UCSD-AML1 (cell line): ENCODE data around the gene CYBA.
A peak's percentile ranks its signal among the peaks of the same experiment; 100 is the strongest.
"Not testable (repeated sequence)": the region's sequence is repeated elsewhere in the genome, so short reads cannot be mapped to it uniquely, and the experiment has no call there.

Source experiments
- DNase-seq: peaks from one replicate; lab custom pipeline; 2025; ENCODE audit not compliant: unreplicated experiment; lab: John Stamatoyannopoulos, UW

CYBA gene

GRCh38 chr16:88614818-88615580, 35.9 kb downstream of the CYBA start:
- no peak for DNase-seq

DNA sequence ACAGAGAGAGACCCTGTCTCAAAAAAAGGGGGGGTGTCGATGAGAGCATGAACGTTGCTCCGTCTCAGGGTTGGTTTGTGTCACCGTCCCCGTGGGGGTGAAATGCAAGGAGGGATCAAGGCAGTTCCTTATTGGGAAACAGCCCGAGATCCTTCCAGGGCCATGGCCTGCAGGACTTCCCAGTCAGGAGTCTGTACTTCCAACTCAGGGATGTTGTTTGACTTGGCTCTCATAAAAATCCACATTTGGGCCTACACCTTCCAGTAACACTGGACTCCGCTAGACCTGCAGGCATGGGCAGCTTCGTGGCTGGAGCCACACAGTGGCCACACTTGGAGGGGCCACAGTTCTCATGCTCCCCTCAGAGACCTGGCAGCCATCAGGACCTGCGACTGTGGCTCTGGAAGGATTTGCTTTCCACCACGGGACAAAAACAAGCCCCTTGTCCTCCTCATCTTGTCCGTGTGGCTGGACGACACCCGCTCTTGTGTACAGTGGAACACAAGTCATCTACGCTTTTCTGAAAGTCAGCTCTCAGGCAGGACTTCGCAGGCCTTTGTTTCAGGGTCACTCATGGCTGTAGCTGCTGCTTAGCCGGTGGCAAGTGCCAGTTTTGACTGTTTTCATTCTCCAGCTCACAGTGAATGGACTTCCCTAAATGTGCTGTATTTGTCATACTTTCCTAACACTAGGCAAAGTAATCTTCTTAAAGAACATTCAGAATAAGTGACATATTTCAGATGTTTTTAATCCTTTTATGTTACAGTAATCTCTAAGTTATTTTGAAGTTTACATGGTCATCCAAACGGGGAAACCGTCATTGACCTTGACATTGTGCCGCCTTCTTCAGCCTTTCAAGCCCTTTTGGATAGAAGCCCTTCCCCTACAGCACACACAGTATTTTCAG, 36.7 kb downstream of the CYBA start:
- no peak for DNase-seq

DNA sequence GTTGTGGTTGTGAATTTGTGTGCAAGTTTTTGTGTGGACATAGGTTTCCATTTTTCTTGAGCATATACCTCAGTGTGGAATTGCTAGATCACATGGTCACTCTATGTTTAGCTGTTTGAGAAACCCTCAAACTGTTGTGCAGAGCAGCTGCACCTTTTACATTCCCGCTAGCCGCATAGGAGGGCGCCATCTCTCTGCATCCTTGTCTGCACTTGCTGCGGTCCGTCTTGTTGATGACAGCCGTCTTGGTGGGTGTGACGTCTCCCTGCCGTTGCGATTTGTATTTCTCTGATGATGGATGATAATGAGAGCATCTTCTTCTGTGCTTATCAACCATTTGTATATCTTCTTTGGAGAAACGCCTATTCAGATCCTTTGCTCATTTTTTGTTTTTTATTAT, 37.6 kb downstream of the CYBA start:
- DNase-seq = no peak

- no peak for DNase-seq
These were observed 39.7 kb downstream of the CYBA start for GRCh38 chr16:88610909-88611812.

DNA sequence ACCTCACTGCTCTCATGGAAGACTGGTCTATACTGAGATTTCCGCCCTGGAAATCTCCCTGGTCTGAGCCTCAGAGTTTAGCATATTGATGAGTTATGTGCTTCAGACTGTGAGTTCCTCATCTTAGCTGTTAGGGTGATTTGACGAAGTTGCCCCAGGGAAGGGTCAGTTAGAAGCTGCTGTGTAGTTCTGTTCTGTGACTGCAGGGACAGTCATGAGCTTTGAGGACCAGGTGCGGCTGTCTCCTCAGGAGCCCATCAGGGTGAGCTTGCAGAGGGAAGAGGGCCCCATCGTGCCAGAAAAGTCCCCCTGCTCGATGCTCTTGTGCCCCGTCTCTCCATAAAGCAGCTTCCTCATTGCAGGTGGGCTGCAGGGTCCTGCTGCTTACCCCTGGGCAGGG, 40.8 kb downstream of the CYBA start:
- DNase-seq = no peak

DNA sequence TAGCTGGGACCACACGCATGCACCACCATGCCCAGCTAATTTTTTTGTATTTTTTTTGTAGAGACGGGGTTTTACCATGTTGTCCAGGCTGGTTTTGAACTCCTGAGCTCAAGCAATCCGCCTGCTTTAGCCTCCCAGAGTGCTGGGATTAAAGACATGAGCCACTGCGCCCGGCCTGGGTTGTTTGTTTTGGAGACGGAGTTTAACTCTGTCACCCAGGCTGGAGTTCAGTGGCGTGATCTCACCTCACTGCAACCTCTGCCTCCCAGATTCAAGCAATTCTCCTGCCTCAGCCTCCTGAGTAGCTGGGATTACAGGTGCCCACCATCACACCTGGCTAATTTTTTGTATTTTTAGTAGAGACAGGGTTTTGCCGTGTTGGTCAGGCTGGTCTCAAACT, 41.4 kb downstream of the CYBA start:
- not testable (repeated sequence) for DNase-seq

GRCh38 chr16:88608076-88608475, 42.8 kb downstream of the CYBA start:
- DNase-seq = no peak

DNA sequence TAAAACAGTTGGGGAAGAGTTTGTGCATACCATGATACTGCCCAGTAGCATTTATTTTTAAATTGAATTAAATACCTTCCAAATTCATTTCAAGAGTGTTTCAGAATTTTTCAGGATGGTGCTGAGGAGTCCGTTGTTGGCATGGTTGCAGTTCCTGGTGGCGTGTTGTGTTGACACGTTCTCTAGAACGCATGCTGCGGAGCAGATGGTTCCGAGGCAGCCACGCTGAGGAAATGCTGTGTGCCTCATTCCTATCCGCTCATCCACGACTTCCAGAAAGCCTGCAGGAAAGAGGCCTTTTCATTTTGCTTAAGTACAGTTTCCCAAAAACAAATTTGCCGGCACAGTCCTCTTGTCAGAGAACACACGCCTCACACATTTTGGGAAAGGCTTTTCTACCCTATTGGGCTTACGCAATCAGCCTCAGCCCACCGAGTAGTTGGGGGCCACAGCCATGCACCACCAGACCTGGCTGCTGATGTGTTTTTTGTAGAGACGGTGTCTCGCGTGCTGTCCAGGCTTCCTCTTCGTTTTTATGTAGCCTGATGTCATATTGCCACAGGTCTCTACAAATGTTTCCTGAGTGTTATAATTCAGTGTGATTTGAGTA, 44.6 kb downstream of the CYBA start:
- DNase-seq = no peak

DNA sequence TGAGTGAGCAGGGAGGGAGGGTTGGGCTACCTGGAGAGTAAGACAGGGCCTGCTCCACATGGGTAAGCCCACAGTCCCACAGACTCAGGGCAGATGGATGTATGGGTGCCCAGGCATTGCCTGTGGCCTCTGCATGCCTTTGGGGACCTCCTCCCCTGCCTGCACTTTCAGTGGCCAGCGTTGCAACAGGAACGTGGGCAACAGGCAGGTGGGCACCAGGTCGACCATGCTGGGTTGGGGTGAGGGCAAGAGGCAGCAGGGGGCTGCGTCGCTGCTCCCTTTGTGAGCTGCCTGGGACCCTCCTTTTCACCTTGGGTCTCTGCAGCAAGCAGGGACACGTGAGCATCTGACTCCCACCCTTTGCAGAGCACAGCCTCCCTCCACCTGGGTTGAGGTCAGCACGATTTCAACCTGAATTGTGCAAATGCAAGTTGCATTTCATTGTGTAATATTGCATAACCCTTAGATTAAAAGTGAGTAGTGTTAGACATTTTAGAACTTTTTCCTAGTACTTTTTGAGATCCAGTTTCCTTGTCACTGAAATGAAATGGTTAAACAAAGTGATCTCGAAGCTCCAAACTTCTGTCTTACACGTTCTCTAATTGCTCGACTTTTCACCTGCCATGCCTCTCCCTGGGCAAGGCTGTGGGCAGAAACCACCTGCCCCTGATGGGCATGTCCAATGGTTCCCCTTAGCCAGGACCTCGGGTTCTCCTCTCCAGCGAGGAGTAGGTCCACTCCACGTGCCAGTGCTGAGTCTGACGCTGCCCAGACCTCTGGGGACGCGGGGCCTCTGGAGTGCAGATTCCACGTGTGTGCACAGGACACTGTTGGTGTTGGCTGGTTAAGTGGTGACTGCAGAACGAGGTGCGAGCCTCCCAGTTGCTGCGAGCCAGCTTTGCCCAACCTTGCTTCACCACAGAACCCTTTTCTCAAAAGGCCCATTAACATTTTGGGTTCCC, 45.4 kb downstream of the CYBA start:
- DNase-seq = no peak

GRCh38 chr16:88602091-88602490, 48.8 kb downstream of the CYBA start:
- DNase-seq = no peak

DNA sequence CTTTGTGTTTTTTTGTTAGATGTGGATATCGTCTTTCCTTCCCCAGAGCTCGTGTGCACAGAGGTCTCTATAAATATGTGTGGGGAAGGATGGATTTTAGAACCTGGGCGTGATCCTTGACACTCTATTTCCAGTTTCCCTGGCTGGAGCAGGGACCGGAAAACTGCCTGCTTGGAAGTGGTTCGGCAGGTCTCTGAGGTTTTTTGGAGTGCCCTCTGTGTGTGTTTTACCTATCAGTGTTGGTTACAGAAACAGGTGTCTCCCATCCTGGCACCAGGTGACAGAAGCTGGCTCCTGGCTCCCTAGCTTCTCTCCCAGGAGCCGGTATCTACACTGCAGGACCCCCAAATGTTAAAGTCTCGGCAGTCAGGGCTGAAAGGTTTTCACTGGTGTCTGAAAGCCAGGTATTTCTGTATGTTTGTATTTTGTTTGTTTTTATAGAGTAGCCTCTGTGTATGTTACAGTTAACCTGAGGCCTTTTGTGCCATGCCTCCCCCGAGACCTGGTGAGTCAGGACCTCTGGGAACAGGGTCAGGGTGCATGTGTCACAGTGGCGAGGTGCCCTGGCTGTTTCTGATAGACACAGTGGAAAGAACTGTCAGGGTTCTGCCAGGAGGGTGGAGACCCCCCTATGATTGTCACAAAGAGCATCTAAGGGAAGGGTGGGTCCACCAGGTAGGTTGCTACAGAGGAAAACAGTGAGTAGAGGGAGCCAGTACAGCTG, 49.4 kb downstream of the CYBA start:
- DNase-seq = no peak

DNA sequence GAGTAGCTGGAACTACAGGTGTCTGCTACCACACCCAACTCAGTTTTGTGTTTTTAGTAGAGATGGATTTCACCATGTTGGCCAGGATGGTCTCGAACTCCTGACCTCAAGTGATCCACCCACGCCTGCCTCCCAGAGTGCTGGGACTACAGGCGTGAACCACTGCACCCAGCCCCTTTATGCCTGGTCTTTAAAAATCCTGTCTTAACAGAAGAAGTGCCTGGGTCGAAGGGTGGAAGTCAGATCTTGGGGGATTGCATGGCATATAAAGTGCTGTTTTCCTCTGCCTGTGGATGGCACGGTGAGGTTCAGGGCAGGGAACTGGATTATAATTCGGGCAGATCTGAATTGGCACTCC, 50.3 kb downstream of the CYBA start:
- DNase-seq = no peak

DNA sequence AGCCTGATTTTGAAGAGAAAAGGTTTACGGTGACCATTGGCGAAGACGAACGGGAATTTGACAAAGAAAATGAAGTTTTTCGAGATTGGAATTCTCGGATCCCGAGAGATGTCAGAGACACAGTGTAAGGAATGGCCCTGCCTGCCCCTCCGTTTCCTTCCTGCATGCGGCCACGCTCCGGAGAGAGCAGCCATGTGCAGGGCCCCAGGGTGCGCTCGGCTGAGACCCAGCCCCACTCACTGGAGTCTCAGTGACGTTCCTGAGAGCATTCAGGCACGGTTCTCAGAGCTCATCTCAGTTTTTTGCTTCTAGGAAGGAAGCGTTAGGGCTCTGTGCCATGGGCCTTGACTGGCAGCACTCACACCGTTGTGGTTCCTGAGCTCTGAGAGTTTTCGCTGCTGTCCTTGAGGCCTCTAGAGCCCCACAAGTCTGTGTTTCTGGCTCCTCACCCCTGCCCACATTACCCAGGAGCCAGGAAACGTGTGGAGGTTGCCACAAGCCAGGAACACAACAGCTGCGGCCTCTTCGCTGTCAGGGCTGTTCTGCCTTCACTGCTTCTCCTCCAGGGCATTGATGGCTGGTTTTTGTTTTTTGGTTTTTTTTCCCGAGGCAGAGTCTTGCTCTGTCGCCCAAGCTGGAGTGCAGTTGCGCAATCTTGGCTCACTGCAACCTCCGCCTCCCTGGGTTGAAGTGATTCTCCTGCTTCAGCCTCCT, 50.9 kb downstream of the CYBA start:
- peak; percentile 78 for DNase-seq

DNA sequence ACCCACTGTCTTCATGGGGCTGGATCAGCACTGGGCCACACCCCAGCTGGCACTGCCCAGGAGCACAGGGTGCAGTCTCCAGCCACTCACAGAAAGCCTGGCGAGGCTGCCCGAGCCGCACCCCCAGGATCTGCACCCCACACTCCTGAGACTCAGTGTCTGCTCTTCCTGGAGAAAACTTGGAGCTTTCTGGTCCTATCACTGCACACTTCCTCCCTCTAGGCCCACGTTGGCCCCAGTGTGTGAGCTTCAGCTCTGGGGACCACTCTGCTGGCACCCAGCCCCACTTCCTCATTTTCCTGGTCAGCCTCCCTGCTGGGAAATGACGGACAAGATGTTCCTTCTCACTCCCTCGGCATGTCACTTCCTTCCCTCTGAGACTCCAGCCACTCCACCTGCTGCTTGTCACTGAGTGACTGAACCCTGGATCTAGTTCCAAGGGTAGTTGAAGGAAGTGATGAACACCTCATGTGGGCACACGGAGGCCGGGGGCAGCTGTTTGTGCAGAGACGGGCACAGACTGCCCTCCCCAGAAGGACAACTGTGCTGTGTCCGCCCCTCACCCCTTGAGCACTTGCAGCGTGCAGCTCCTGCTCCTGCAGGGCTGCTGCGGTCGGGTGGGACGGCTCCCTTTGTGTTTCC, 51.6 kb downstream of the CYBA start:
- DNase-seq = peak; percentile 80

GRCh38 chr16:88597856-88598491, 52.9 kb downstream of the CYBA start:
- no peak for DNase-seq

DNA sequence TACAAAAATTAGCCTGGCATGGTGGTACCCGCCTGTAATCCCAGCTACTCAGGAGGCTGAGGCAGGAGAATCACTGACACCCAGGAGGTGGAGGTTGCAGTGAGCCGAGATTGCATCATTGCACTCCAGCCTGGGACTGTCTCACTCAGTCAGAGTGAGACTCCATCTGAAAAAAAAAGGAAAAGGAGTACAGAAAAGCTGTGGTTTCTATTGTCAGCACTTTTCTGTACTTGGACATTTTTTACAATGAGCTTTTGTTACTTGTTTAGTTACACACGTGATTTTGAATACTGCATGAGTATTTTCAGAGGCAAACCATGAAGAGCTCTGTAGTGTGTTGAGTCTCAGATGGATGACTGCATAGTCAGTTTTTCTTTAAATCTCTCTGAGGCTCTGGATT, 54.4 kb downstream of the CYBA start:
- no peak for DNase-seq

DNA sequence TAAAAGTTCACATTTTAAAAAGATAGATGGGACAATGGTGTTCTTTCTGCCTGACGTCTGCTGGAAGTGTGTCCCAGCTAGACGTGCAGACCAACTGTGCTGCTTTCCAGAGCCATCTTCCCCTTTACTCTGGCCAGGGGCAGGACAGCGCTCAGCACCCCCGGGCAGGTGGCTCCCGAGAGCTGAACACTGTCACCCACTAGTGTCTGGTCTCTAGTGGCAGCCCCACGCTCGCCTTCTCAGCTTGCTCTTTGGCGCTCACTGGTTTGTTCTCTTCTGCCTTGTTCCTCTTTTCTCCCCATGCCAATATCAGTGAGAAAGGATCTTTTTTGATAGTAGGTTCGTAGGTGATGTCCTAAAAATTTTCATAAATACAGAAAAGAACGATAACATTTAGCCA, 54.9 kb downstream of the CYBA start:
- no peak for DNase-seq

DNA sequence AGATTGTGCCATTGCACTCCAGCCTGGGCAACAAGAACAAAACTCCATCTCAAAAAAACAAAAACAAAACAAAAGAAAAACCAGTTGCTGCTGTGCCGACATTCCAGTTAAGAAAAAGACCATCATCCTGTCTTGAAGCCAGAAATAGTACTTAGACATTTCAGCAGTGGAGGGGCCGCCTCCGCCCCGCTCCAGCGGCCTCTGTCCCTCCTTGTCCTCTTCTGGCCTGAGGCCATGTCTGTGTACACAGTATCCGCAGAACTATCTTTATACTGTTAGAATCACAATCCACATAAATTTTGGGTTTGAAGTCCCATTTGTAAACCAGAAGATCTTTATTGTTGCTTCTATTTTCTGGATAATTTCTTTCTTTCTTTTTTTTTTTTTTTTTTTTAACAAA, 55.8 kb downstream of the CYBA start:
- DNase-seq = no peak
